GM12872 (cell line): ENCODE results near the gene NLGN1.

ENCODE experiments used
- TF ChIP-seq, protein P1 (sequence below): IDR thresholded peaks from 3 replicates; pipeline ENCODE4 v1.5.1; 2011; ENCODE audit warnings: low read depth, mild to moderate bottlenecking, low read length, moderate library complexity; ENCODE audit not compliant: insufficient read depth

NLGN1 gene

DNA sequence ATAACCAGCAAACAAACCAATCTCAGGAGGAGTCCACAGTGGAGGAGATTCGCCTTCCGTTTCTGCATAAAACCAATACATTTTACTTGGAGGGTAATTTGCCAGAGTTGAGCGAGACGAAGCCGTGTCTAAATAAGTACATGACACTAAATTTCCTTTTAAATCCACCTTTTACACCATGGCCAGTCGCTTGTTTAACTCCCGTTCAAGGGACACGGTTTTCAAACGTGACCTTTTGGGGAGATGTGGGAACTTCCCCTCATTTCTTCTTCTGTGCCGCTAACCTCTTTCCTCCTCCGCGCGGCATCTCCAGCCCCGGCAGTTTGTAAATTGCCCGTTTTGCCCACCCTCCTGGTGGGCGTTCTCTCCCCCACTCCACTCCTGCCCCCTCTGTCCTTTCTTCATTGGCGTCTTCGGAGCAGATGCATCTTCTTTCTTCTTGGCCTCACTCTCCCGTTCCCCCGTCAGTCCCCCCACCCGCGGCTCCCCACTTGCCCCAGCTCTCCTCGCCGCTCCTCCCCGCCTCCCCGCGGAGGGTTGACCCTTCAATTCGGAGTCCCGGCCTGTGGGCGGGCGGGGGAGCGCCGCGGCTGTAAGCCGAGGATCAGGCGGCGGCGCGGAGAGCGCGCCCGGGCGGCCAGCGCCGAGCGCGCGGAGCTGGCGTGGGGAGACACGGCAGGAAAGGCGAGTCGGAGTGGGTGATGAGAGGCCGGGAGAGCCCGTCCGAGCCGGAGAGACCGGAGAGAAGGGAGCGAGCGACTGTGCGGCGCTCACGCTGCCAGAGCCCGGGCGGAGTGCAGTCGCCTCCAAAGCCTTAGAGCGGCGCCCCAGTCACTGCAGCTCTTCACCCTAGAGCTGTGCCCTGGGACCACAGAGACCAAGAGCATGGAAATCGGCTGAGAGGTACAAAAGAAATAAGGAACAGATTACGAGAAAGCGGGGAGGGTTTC lies at the start of gene NLGN1:
Gene NLGN1 (plus strand): TSS at position 584 of the 950 bp plus-strand sequence.
- TF ChIP-seq, protein P1, sequence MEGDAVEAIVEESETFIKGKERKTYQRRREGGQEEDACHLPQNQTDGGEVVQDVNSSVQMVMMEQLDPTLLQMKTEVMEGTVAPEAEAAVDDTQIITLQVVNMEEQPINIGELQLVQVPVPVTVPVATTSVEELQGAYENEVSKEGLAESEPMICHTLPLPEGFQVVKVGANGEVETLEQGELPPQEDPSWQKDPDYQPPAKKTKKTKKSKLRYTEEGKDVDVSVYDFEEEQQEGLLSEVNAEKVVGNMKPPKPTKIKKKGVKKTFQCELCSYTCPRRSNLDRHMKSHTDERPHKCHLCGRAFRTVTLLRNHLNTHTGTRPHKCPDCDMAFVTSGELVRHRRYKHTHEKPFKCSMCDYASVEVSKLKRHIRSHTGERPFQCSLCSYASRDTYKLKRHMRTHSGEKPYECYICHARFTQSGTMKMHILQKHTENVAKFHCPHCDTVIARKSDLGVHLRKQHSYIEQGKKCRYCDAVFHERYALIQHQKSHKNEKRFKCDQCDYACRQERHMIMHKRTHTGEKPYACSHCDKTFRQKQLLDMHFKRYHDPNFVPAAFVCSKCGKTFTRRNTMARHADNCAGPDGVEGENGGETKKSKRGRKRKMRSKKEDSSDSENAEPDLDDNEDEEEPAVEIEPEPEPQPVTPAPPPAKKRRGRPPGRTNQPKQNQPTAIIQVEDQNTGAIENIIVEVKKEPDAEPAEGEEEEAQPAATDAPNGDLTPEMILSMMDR = no peak

DNA sequence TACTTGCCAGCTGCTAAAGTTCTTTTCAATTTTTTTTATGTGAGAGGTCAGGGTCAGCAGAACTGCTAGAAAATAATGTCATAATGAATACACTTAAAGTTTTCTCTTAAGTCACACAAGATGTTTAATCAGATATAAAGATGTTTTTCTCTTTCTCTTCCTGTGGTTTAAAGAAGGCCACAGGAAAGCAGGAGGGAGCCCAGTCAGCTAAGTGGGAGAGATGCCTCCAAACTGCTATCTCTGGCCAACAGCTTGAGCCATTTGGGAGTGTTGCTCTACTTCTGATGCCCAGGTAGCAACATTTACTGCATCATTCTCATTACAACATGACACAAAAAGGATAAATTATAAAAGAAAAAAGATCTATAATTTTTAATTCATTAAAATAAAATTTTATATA lies 45.7 kb upstream of the NLGN1 start:
- TF ChIP-seq, protein P1 = no peak

DNA sequence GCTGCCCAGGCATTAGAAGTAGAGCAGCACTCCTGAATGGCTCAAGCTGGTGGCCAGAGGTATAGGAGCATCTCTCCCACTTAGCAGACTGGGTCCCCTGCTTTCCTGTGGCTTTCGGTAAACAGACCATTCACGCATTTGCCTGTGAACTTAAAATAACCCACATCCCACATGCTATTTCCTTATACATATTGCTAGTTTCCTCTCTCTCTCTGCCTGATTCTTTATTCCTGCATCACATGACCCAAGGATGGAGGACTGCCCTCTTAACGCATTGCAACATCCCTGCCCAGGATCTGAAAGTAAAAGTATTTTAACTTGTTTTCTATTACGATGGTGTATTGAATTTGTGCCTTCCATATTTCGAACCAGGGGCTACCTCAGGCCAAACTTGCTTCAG lies 43.4 kb upstream of the NLGN1 start:
- TF ChIP-seq, protein P1 = no peak

DNA sequence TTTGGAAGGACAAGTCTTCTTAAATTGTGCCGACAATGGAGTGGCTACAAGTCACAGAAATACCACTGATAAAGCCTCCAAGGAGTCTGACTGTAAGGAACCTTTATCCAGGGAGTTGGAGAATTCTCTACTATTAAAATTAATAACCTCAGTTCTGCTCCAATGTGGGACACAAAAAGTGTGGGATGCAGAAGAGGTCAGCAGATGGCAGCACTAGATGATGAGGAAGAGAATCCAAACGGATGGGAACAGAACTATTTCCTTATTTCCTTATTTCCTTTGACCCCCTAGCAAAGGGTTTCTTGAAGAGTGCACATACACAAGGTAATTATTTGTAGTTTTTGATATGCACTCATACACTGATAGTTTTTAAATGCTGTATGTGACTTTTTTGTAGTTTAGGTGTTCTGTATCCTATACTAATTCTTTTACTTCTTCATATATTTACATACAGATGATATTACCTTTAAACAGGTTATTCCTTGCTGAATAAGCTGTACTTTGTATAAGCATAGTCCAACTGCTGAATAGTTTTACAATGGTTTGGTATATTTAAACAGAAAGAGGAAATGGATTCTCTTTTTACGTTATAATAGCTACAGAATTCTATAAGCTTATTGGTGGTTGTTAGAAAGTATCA lies 25.6 kb upstream of the NLGN1 start:
- TF ChIP-seq, protein P1 = peak; percentile 44; the same call in 2 of the 3 replicates

DNA sequence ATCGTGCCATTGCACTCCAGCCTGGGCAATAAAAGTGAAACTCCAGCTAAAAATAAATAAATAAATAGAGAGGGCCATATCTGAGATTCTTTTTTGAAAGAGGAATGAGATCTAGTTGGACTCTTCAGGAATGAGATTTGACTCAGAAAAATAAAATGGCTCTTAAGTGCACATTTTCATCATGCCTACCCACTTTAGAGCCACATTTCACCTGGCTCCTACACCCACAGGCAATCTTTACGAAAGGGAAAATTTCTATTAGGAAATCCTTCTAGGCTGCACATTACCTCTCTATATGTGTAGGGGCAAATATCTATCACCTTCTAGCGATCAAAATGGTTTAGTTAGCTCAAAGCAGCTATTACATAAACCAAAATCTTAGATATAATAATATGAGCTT lies 16.9 kb upstream of the NLGN1 start:
- TF ChIP-seq, protein P1 = no peak

DNA sequence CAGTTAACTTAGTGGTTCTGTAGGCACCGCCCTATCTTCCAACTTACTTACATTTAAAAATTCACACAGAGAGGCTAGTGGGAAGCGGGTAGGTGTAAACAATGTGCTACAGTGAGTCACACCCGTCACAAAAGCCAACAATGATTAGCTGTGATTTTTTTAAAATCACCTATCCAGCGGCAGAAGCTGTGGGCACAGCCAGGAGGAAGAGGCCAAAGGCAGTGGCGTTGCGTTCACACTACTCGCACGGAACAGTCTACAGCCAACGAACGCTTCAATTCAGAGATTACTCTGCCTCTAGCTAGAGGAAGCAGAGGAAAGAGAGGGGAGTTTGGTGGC lies 2.5 kb upstream of the NLGN1 start:
- TF ChIP-seq, protein P1 = no peak

DNA sequence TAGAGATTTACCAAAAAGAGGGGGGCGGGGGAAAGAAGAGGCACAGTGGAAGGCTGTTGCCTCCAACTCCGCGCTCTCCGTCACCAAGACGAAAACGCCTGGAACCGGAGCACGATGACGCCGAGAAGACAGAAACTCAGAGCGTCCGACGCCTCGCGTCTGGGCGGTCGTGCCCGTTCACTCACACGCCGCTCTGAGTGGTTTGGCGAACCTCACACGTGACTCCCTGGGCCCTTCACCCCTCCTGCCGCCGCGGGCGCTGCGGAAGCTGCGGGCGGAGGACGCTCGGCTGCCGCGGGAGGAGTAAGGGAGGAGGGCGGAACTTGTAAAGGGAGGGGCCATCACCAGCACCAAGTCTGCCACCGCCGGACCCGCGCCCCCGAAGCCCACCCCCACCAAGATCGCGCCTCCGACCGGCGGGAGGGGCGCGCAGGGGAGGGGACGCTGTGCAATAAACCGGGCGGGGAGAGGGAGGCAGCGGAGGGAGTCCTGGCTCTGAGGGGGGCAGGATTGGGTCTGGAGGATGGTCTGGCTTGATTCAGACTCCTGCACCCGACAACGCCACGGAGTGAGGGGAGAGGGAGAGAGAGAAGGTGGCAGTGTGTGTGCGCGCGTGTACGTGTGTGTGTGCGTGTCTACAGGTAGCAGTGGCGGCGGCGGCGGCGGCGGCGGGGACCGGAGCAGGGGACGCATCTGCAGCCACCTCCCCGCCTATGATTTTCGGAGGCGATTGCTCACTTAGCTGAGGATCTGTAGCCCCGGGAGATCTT lies 1.9 kb upstream of the NLGN1 start:
- TF ChIP-seq, protein P1 = no peak
